AG08396 (cell line): ENCODE results near the gene SRY.
"Not testable (repeated sequence)": the region's sequence is repeated elsewhere in the genome, so short reads cannot be mapped to it uniquely, and the experiment has no call there.

Source experiments
- DNase-seq: peaks from one replicate; pipeline ENCODE4 v3.0.0; 2012; ENCODE audit warnings: low spot score, mixed read lengths

SRY gene

DNA sequence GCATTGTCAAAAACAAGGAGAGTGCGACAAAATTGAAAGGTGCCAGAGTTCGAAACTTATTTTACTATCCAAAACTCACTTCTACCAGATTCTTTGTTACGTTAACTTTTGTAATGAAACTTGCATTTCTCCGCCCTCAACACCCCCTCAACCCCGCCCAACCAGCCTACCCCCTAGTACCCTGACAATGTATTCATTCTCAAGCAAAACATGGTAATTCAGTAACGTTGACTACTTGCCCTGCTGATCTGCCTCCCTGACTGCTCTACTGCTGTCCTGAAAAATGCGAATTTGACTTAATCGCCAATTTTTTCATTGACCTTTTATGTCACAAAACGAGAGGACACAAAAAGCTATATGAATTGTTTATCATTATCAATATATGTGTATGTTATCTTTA, at the start of gene SRY:
TSS of gene SRY (minus strand) at position 83 of the 400 bp plus-strand sequence. CDS start at position 4, 79 bp downstream.
- DNase-seq = no peak

DNA sequence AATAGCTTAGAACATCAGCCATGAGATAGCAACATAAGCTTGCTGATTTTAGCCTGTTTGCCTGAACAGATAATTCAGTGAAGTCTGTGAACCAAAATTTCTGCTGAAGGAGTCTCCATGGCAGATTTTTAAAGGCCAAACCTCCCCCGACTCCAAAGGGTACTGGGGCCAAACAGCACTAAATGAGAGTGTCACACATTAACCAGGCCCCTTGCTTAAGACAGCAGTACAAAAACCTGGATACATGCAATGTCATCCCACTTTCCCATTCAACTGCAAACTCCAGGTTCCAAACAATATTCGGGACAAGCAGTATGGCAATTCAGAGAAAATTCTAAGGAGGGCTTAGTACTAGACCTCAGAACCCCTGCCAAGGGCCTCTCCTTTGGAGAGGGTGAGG, 49.6 kb upstream of the SRY start:
- DNase-seq = no peak

DNA sequence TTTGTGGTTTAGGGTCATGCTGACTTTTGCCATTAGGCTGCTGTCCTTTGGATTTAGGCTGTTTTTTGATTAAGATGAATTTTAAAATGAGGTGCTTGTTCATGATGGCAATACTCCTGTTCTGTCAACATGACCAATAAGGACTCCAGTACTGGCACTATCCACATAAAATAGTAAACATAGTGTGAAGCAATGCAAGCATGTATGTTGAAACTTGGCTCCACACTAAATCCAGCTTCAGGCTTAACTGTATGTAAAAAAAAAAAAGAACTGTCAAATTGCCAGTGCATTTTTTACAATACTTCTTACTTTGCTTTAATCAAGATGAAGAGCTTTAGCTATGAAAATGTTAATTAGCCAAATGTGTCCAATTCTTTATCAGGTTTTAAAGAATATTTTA, 47.7 kb upstream of the SRY start:
- no peak for DNase-seq

- no peak for DNase-seq
Observed at GRCh38 chrY:2828497-2828896, 41.0 kb upstream of the SRY start.

- DNase-seq = no peak
Observed at GRCh38 chrY:2824471-2824870, 37.0 kb upstream of the SRY start.

DNA sequence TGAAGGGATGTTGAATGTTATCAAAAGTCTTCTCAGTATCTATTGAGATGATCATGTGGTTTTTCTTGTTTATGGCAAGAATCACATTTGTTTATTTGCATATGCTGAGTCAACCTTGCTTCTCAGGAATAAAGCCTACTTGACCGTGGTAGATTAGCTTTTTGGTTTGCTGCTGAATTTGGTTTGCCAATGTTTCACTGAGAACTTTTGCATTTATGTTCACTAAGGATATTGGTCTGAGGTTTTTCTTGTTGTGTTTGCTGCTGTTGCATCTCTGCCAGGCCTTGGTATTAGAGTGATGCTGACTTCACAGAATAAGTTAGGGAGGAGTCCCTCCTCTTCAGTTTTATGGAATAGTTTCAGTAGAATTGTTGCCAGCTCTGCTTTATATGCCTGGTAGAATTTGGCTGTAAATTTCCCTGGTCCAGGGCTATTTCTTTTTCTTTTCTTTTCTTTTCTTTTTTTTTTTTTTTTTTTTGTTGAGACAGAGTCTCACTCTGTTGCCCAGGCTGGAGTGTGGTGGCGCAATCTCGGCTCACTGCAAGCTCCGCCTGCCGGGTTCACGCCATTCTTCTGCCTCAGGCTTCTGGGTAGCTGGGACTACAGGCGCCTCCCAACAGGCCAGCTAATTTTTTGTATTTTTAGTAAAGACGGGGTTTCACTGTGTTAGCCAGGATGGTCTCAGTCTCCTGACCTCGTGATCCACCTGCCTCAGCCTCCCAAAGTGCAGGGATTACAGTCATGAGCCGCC, 29.8 kb upstream of the SRY start:
- not testable (repeated sequence) for DNase-seq

DNA sequence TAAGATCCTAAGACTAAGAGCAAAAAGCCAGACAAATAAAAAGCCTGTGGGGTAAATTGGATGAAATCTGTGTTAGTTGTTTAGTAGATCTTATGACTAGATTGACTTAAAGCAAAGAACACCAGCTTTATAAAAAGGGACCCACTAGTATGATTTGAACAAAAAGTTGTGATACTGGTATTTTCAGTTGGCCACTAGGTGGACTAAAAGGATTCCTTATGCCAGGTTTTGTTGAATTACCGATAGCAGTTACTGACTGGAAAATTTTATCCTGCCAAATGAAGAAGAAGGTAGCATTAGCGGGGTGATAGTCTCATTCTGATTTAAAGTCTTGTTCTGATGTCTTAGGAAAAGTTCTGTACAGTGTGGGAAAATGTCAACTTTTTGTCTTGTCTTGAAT, 12.8 kb upstream of the SRY start:
- DNase-seq = no peak

DNA sequence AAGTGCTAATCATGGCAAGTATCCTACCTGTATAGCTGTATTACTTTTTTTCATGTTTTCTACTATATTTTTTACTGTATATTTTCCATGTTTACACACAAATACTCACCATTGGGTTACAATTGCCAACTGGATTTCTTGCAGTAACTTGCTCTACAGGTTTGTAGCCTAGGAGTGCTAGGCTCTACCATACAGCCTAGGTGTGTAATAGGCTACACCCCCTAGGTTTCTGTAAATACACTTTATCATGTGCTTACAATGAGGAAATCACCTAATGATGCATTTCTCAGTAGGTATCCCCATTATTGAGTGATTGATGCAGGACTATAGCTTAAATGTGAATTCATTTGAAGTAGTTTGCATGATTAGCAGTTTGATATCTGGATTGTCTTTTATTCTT, 10.5 kb upstream of the SRY start:
- DNase-seq = no peak

DNA sequence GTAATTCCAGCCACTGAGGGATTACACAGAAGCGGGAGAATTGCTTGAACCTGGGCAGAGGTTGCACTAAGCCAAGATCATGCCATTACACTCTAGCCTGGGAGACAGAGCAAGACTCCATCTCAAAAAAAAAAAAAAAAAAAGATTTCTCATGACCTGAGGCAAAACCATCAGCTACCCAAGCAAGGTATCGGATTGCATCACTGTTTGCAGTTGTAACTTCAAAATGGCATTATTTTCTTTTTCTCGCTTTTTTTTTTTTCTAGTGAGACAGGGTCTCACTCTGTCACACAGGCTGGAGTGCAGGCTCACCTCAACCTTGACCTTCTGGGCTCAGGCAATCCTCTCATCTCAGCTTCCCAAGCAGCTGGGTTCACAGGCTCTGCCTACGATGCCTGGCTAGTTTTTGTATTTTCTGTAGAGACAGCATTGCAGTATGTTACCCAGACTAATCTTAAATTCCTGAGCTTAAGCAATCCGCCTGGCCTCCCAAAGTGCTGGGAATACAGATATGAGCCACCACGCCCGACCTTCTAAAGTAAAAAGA, 9.6 kb upstream of the SRY start:
- no peak for DNase-seq

DNA sequence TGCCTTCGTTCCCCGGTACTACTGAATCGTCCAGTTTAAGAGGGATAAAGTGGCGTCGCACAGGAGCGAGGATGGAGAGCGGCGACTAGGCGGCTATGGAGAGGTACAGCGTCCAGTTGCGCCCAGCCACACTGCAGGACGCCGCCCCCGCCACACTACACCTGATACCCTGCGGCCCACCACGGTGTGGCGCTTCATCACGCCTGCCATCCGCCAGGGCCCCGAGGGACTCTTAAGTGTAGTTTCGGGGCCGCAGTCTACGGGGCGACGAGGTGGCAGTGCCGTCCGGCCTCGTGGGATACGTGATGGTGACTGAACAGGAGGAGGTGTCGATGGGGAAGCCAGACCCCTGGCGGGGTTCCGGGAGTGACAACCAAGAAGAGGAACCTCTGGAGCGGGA, 2.3 kb upstream of the SRY start:
- no peak for DNase-seq

- no peak for DNase-seq
Observed at GRCh38 chrY:2786876-2787512, 488 bp downstream of the SRY start.
